ENCODE measurements around the gene SNAPC5.

SNAPC5 gene

GRCh38 chr15:66504563-66505429 is 7.2 kb upstream of the SNAPC5 start, which contains the start of the genes RPL4 and ZWILCH:
TSS of gene RPL4 (minus strand) at chr15:66504855. CDS start at chr15:66504790, 65 bp downstream.
TSS of gene ZWILCH (plus strand) at chr15:66505326. CDS start at chr15:66505339, 13 bp downstream.
- peak; percentile 41; the same call in 1 of the 2 replicates for TF ChIP-seq TCF12 (IDR thresholded peaks at IDR 0.05; ENCODE audit: low read depth)
- 0 out of 2 replicates have a peak, but pooled peaks have one; percentile 24 for TF ChIP-seq EGR1 (IDR thresholded peaks at IDR 0.05)
- peak; percentile 91 for TF ChIP-seq YY1 (IDR thresholded peaks at IDR 0.05; ENCODE audit: low read depth)
- TF ChIP-seq ZBTB7A (IDR thresholded peaks at IDR 0.05; ENCODE audit: low read depth): no peak
- TF ChIP-seq RAD21 (IDR thresholded peaks at IDR 0.05; ENCODE audit: low read depth): no peak
- peak; percentile 91 for TF ChIP-seq MAX (IDR thresholded peaks at IDR 0.05)
- TF ChIP-seq NFIC (IDR thresholded peaks at IDR 0.05): 0 out of 2 replicates have a peak, but pooled peaks have one; percentile 39
- peak; percentile 95 for TF ChIP-seq TAF1 (IDR thresholded peaks at IDR 0.05; ENCODE audit: low read depth)
- TF ChIP-seq REST (IDR thresholded peaks at IDR 0.05; ENCODE audit: low read depth): no peak
- no peak for TF ChIP-seq CEBPB (IDR thresholded peaks at IDR 0.05)
- TF ChIP-seq TEAD4 (IDR thresholded peaks at IDR 0.05): 0 out of 2 replicates have a peak, but pooled peaks have one; percentile 24
- peak; percentile 29 for TF ChIP-seq FOXM1 (IDR thresholded peaks at IDR 0.05; ENCODE audit: borderline replicate concordance, low read depth)
- TF ChIP-seq CREB1 (IDR thresholded peaks at IDR 0.05; ENCODE audit: low read depth): peak; percentile 55
- no peak for TF ChIP-seq USF1 (IDR thresholded peaks at IDR 0.05)
- TF ChIP-seq EP300 (IDR thresholded peaks at IDR 0.05; ENCODE audit: borderline replicate concordance): no peak

GRCh38 chr15:66503780-66504562 is 6.4 kb upstream of the SNAPC5 start:
- no peak for TF ChIP-seq USF1 (IDR thresholded peaks at IDR 0.05)
- TF ChIP-seq EGR1 (IDR thresholded peaks at IDR 0.05): no peak
- no peak for TF ChIP-seq MAX (IDR thresholded peaks at IDR 0.05)
- no peak for TF ChIP-seq TEAD4 (IDR thresholded peaks at IDR 0.05)
- no peak for TF ChIP-seq NFIC (IDR thresholded peaks at IDR 0.05)
- no peak for TF ChIP-seq FOXM1 (IDR thresholded peaks at IDR 0.05; ENCODE audit: borderline replicate concordance, low read depth)
- no peak for TF ChIP-seq CEBPB (IDR thresholded peaks at IDR 0.05)
- TF ChIP-seq TAF1 (IDR thresholded peaks at IDR 0.05; ENCODE audit: low read depth): no peak
- TF ChIP-seq REST (IDR thresholded peaks at IDR 0.05; ENCODE audit: low read depth): no peak
- no peak for TF ChIP-seq CREB1 (IDR thresholded peaks at IDR 0.05; ENCODE audit: low read depth)
- no peak for TF ChIP-seq EP300 (IDR thresholded peaks at IDR 0.05; ENCODE audit: borderline replicate concordance)
- no peak for TF ChIP-seq RAD21 (IDR thresholded peaks at IDR 0.05; ENCODE audit: low read depth)
- no peak for TF ChIP-seq ZBTB7A (IDR thresholded peaks at IDR 0.05; ENCODE audit: low read depth)
- no peak for TF ChIP-seq YY1 (IDR thresholded peaks at IDR 0.05; ENCODE audit: low read depth)
- TF ChIP-seq TCF12 (IDR thresholded peaks at IDR 0.05; ENCODE audit: low read depth): no peak

GRCh38 chr15:66503041-66503648 is 5.6 kb upstream of the SNAPC5 start:
- peak; percentile 4; the same call in 1 of the 2 replicates for TF ChIP-seq MAX (IDR thresholded peaks at IDR 0.05)

GRCh38 chr15:66502491-66502890 is 4.9 kb upstream of the SNAPC5 start:
- TF ChIP-seq FOXM1 (IDR thresholded peaks at IDR 0.05; ENCODE audit: borderline replicate concordance, low read depth) (no peak), EGR1 (IDR thresholded peaks at IDR 0.05) (no peak), TAF1 (IDR thresholded peaks at IDR 0.05; ENCODE audit: low read depth) (no peak), YY1 (IDR thresholded peaks at IDR 0.05; ENCODE audit: low read depth) (no peak), ZBTB7A (IDR thresholded peaks at IDR 0.05; ENCODE audit: low read depth) (no peak), EP300 (IDR thresholded peaks at IDR 0.05; ENCODE audit: borderline replicate concordance) (no peak), TEAD4 (IDR thresholded peaks at IDR 0.05) (no peak), REST (IDR thresholded peaks at IDR 0.05; ENCODE audit: low read depth) (no peak), CEBPB (IDR thresholded peaks at IDR 0.05) (no peak)

Measured in Ishikawa (cell line).